Testis (tissue), 2 donors: ENCODE data around the gene PDCL3.

Experiments
- POLR2A ChIP-seq: fragments of 450-650 bp; IDR thresholded peaks from one replicate; pipeline ENCODE4 v1.6.1; 2017; ENCODE audit warnings: antibody characterized with exemption, mild to moderate bottlenecking, moderate library complexity
- TF ChIP-seq, protein P1 (sequence below), 3 experiments: fragments of 450-650 bp in 2 of 3; fragments of 200-600 bp in 1 of 3; sonication (generic) in 1 of 3; IDR thresholded peaks; one replicate each; pipeline ENCODE4 v1.5.1; 2016 to 2019; ENCODE audit warnings: antibody characterized with exemption in 3 of 3, mild to moderate bottlenecking in 2 of 3, moderate library complexity in 1 of 3

GRCh38 chr2:100527440-100528015, 35.3 kb upstream of the PDCL3 start:
- TF ChIP-seq, protein P1, sequence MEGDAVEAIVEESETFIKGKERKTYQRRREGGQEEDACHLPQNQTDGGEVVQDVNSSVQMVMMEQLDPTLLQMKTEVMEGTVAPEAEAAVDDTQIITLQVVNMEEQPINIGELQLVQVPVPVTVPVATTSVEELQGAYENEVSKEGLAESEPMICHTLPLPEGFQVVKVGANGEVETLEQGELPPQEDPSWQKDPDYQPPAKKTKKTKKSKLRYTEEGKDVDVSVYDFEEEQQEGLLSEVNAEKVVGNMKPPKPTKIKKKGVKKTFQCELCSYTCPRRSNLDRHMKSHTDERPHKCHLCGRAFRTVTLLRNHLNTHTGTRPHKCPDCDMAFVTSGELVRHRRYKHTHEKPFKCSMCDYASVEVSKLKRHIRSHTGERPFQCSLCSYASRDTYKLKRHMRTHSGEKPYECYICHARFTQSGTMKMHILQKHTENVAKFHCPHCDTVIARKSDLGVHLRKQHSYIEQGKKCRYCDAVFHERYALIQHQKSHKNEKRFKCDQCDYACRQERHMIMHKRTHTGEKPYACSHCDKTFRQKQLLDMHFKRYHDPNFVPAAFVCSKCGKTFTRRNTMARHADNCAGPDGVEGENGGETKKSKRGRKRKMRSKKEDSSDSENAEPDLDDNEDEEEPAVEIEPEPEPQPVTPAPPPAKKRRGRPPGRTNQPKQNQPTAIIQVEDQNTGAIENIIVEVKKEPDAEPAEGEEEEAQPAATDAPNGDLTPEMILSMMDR (IDR thresholded peaks at IDR 0.05) = no peak
- no peak for TF ChIP-seq POLR2A
